ENCODE results near the gene ANXA4.

GRCh38 chr2:69798290-69798908, 56.5 kb downstream of the ANXA4 start:
- TF ChIP-seq EZH2 (IDR thresholded peaks at IDR 0.05) (no peak), POLR2AphosphoS5 (IDR thresholded peaks at IDR 0.05; ENCODE audit: borderline replicate concordance, low read depth, low read length) (no peak), FOXP2 (optimal IDR thresholded peaks at IDR 0.05; ENCODE audit: control extremely low read depth, extremely low read length, insufficient read depth) (no peak)

All from SK-N-MC (cell line).